ENCODE results near the gene ACSM3. TPM values are rescaled to one million over a fixed set of nuclear protein-coding genes. Genes with fewer than 3 reads are reported as not detected.

The ACSM3 gene
- total and polyA plus RNA-seq, 10 of the 15 experiments (the other 5 are each of a cell fraction or from before 2014, with no cell fraction given) = 4.9 to 21.0 (median 7.0) TPM

DNA sequence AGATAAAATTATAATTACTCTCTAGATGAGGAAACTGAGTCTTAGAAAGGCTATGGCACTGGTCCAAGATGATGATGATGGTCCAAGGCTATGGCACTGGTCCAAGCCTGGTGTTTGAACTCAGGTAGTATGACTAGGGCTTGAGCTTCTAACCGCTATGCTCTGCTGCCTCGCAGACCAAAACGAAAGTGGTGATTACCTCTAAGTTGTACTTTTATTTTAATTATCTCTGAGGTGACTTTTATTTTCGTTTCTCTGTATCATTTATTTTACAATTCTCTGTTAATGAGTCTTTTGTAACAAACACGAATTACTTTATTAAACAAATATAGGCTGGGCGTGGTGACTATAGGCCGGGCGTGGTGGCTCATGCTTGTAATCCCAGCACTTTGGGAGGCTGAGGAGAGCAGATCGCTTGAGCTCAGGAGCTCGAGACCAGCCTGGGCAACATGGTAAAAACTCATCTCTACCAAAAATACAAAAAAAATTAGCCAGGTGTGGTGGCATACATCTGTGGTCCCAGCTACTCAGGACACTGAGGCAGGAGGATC lies 48.1 kb downstream of the ACSM3 start:
- WGBS (ENCODE audit: insufficient coverage, insufficient replicate concordance, low lambda C conversion rate, missing lambda C conversion rate) = 95% methylated on average over 10 of the region's 10 CpGs
- ChIA-PET SMC1A (ENCODE audit: uncharacterized antibody, unreplicated experiment) (interaction anchor here (1.0 to 1.1 kb wide), 2 partner anchors 16 to 37 kb away, joined by 3 read pairs; no protein-coding TSS in a partner anchor), POLR2A (no interaction called here), CTCF (interaction anchor here (0.8 to 1.3 kb wide), 4 partner anchors 13 to 272 kb away, joined by 3 to 5 read pairs (median 4); no protein-coding TSS in a partner anchor), RAD21 (ENCODE audit: unreplicated experiment) (no interaction called here)
- Histone ChIP-seq H4K20me1 (ENCODE audit: control insufficient read depth, insufficient read depth) (no peaks in the 10 kb centered on the region), H3K79me2 (ENCODE audit: control insufficient read depth, insufficient read depth, low read length) (peaks cover 10% of the 10 kb centered on the region), H3K9me3 (replicated peaks; ENCODE audit: control insufficient read depth, insufficient read depth, low read length) (no peaks in the 10 kb centered on the region), H3K27ac (ENCODE audit: control insufficient read depth, insufficient read depth) (no peak overlapping the region), H3K4me3 (no peak overlapping the region), H3K27me3 (replicated peaks in 1 of 2; ENCODE audit: control insufficient read depth in 2 of 2, insufficient read depth in 2 of 2, low read length in 1 of 2) (no peaks in the 10 kb centered on the region), H3K36me3 (ENCODE audit: control insufficient read depth in 2 of 2, insufficient read depth in 2 of 2, low read length in 1 of 2) (no peaks in the 10 kb centered on the region), H3K9ac (ENCODE audit: control insufficient read depth, insufficient read depth, low read length) (no peak overlapping the region), H3K4me1 (ENCODE audit: control insufficient read depth, insufficient read depth, low read length) (peaks cover 7% of the 10 kb centered on the region), H2AFZ (ENCODE audit: control insufficient read depth, low read depth, low read length) (no peak overlapping the region), H3K4me2 (ENCODE audit: control insufficient read depth, insufficient read depth) (no peak overlapping the region)
- no peak for FAIRE-seq
- no peak for DNase-seq (ENCODE audit: low read depth, low spot score)
- ATAC-seq = peak; percentile 18; the same call in 1 of the 3 replicates
- TF ChIP-seq PAX5 (IDR thresholded peaks at IDR 0.05; ENCODE audit: borderline replicate concordance, low read depth, low read length) (peak; percentile 53; the same call in 1 of the 2 replicates), STAT1 (conservative IDR thresholded peaks at IDR 0.05) (no peak), KLF5 (IDR thresholded peaks at IDR 0.05; ENCODE audit: partially characterized antibody) (no peak), SREBF1 (IDR thresholded peaks at IDR 0.05; ENCODE audit: low read length) (no peak)
- intact Hi-C loops (cut with micrococcal nuclease; ENCODE audit: unreplicated experiment) = no loop called here
- BruUV-seq (replicated peaks) = no TSS peak
- in situ Hi-C loops (cut with MboI) = no loop called here

DNA sequence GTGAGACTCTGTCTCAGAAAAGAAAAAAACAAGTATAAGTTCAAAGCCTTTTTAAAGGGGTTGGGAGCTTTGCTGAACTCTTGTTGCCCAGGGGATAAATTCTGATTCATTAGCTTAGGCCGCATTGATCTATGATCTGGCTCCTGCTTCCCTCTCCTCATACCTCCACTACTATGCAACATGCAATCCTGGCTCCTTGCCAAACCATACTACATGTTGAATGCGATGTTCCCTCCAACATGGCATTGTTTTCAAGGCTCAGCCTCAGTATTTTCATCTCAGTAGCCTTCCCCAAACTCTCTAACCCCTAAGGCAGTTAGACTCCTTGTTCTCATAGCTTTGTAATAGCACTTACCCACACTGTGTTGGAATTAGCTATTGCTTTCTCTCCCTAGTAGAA lies 48.7 kb downstream of the ACSM3 start:
- CTCF ChIA-PET = interaction anchor here (0.8 to 1.3 kb wide), 5 partner anchors 14 to 271 kb away, joined by 3 to 5 read pairs (median 3); no protein-coding TSS in a partner anchor
- H3K4me2 ChIP-seq (ENCODE audit: control insufficient read depth, insufficient read depth) = no peak overlapping the region
- H3K27me3 ChIP-seq (replicated peaks in 1 of 2; ENCODE audit: control insufficient read depth in 2 of 2, insufficient read depth in 2 of 2, low read length in 1 of 2) = no peaks in the 10 kb centered on the region
- SMC1A ChIA-PET (ENCODE audit: uncharacterized antibody, unreplicated experiment) = interaction anchor here (1.0 to 1.1 kb wide), 3 partner anchors 13 to 37 kb away, joined by 3 to 4 read pairs (median 3); no protein-coding TSS in a partner anchor
- H2AFZ ChIP-seq (ENCODE audit: control insufficient read depth, low read depth, low read length) = no peak overlapping the region
- no peak overlapping the region for H3K9ac ChIP-seq (ENCODE audit: control insufficient read depth, insufficient read depth, low read length)
- H3K4me1 ChIP-seq (ENCODE audit: control insufficient read depth, insufficient read depth, low read length) = peaks cover 6% of the 10 kb centered on the region
- intact Hi-C loops (cut with micrococcal nuclease; ENCODE audit: unreplicated experiment) = no loop called here
- no peaks in the 10 kb centered on the region for H3K9me3 ChIP-seq (replicated peaks; ENCODE audit: control insufficient read depth, insufficient read depth, low read length)
- no peaks in the 10 kb centered on the region for H4K20me1 ChIP-seq (ENCODE audit: control insufficient read depth, insufficient read depth)
- ATAC-seq (no peak), DNase-seq (ENCODE audit: low read depth, low spot score) (no peak), FAIRE-seq (no peak)
- H3K4me3 ChIP-seq = no peak overlapping the region
- 96% methylated on average over 2 of the region's 2 CpGs for WGBS (ENCODE audit: insufficient coverage, insufficient replicate concordance, low lambda C conversion rate, missing lambda C conversion rate)
- RAD21 ChIA-PET (ENCODE audit: unreplicated experiment) = interaction anchor here (1.2 kb wide), 1 partner anchor 34 kb away, joined by 4 read pairs; no protein-coding TSS in a partner anchor
- H3K36me3 ChIP-seq (ENCODE audit: control insufficient read depth in 2 of 2, insufficient read depth in 2 of 2, low read length in 1 of 2) = no peaks in the 10 kb centered on the region
- H3K27ac ChIP-seq (ENCODE audit: control insufficient read depth, insufficient read depth) = no peak overlapping the region
- in situ Hi-C loops (cut with MboI) = no loop called here
- H3K79me2 ChIP-seq (ENCODE audit: control insufficient read depth, insufficient read depth, low read length) = peaks cover 7% of the 10 kb centered on the region
- BruUV-seq (replicated peaks) = no TSS peak
- POLR2A ChIA-PET = interaction anchor here (1.1 kb wide), 1 partner anchor 15 kb away, joined by 11 read pairs; no protein-coding TSS in a partner anchor
- TF ChIP-seq, protein P1, sequence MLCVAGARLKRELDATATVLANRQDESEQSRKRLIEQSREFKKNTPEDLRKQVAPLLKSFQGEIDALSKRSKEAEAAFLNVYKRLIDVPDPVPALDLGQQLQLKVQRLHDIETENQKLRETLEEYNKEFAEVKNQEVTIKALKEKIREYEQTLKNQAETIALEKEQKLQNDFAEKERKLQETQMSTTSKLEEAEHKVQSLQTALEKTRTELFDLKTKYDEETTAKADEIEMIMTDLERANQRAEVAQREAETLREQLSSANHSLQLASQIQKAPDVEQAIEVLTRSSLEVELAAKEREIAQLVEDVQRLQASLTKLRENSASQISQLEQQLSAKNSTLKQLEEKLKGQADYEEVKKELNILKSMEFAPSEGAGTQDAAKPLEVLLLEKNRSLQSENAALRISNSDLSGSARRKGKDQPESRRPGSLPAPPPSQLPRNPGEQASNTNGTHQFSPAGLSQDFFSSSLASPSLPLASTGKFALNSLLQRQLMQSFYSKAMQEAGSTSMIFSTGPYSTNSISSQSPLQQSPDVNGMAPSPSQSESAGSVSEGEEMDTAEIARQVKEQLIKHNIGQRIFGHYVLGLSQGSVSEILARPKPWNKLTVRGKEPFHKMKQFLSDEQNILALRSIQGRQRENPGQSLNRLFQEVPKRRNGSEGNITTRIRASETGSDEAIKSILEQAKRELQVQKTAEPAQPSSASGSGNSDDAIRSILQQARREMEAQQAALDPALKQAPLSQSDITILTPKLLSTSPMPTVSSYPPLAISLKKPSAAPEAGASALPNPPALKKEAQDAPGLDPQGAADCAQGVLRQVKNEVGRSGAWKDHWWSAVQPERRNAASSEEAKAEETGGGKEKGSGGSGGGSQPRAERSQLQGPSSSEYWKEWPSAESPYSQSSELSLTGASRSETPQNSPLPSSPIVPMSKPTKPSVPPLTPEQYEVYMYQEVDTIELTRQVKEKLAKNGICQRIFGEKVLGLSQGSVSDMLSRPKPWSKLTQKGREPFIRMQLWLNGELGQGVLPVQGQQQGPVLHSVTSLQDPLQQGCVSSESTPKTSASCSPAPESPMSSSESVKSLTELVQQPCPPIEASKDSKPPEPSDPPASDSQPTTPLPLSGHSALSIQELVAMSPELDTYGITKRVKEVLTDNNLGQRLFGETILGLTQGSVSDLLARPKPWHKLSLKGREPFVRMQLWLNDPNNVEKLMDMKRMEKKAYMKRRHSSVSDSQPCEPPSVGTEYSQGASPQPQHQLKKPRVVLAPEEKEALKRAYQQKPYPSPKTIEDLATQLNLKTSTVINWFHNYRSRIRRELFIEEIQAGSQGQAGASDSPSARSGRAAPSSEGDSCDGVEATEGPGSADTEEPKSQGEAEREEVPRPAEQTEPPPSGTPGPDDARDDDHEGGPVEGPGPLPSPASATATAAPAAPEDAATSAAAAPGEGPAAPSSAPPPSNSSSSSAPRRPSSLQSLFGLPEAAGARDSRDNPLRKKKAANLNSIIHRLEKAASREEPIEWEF (IDR thresholded peaks at IDR 0.05; ENCODE audit: insufficient replicate concordance, low read depth, low read length) = no peak
- TF ChIP-seq ATF7 (IDR thresholded peaks at IDR 0.05; ENCODE audit: low read depth) = no peak
- TF ChIP-seq BHLHE40 (IDR thresholded peaks at IDR 0.05; ENCODE audit: borderline replicate concordance in 1 of 2, low read depth in 2 of 2, low read length in 1 of 2) = no peak
